GM12892 (cell line): ENCODE measurements around the gene CDCA8.

Experiments
- POLR2A ChIP-seq: IDR thresholded peaks from 2 replicates; pipeline ENCODE4 v1.6.1; 2011; ENCODE audit warnings: low read depth, low read length, control low read depth
- POLR2AphosphoS5 ChIP-seq: IDR thresholded peaks from 2 replicates; pipeline ENCODE4 v1.6.1; 2011; ENCODE audit warnings: low read depth, low read length, control low read depth
- TAF1 ChIP-seq: IDR thresholded peaks from 2 replicates; pipeline ENCODE4 v1.6.1; 2011; ENCODE audit warnings: low read depth, mild to moderate bottlenecking, control low read depth, low read length, borderline replicate concordance

DNA sequence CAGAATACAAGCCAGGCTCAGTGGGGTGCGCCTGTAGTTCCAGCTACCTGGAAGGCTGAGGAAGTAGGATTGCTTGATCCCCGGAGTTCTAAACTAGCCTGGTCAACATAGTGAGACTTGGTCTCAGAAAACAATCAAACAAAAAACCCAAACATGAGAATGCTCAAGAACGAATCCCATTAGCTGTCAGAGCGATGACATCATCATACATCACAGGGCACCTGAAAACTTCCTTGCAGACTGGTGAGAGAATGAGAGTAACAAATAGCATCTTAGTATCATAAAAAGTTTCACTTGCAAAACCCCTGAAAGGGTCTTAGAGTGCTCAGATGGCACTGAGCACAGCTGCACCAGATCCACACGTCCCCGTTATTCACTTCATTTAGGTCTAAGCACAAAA lies 21.1 kb upstream of the CDCA8 start:
- no peak for TF ChIP-seq POLR2A
- TF ChIP-seq POLR2AphosphoS5: no peak
- TF ChIP-seq TAF1: no peak
